OCI-M2 (cell line): ENCODE results near the gene TCF4.

Experiments
- DNase-seq: peaks from one replicate; lab custom pipeline; 2025; ENCODE audit not compliant: unreplicated experiment; lab: John Stamatoyannopoulos, UW

The TCF4 gene

GRCh38 chr18:55508651-55509050 is 79.3 kb downstream of the TCF4 start:
- DNase-seq: no peak

- DNase-seq: no peak
Observed at GRCh38 chr18:55506074-55506473, 81.9 kb downstream of the TCF4 start.

GRCh38 chr18:55504808-55505207 is 83.2 kb downstream of the TCF4 start:
- no peak for DNase-seq

GRCh38 chr18:55503167-55503820 is 84.7 kb downstream of the TCF4 start:
- DNase-seq: no peak

- no peak for DNase-seq
Observed at GRCh38 chr18:55501982-55502710, 85.8 kb downstream of the TCF4 start.

GRCh38 chr18:55501579-55501978 is 86.4 kb downstream of the TCF4 start:
- DNase-seq: no peak

- no peak for DNase-seq
Observed at GRCh38 chr18:55500316-55501086, 87.5 kb downstream of the TCF4 start.

- DNase-seq: no peak
Observed at GRCh38 chr18:55499526-55499925, 88.5 kb downstream of the TCF4 start.

GRCh38 chr18:55497825-55498403 is 90.1 kb downstream of the TCF4 start:
- no peak for DNase-seq

- no peak for DNase-seq
Observed at GRCh38 chr18:55494899-55495298, 93.1 kb downstream of the TCF4 start.

GRCh38 chr18:55494441-55494840 is 93.6 kb downstream of the TCF4 start:
- no peak for DNase-seq

- DNase-seq: no peak
Observed at GRCh38 chr18:55491616-55492015, 96.4 kb downstream of the TCF4 start.

GRCh38 chr18:55489034-55489986 is 98.7 kb downstream of the TCF4 start:
- DNase-seq: no peak

GRCh38 chr18:55488473-55488872 is 99.5 kb downstream of the TCF4 start:
- no peak for DNase-seq

- DNase-seq: no peak
Observed at GRCh38 chr18:55487997-55488396, 100.0 kb downstream of the TCF4 start.

- no peak for DNase-seq
Observed at GRCh38 chr18:55486936-55487335, 101.1 kb downstream of the TCF4 start.

- no peak for DNase-seq
Observed at GRCh38 chr18:55485666-55486065, 102.3 kb downstream of the TCF4 start.

- no peak for DNase-seq
Observed at GRCh38 chr18:55484773-55485172, 103.2 kb downstream of the TCF4 start.

- no peak for DNase-seq
Observed at GRCh38 chr18:55483266-55483871, 104.6 kb downstream of the TCF4 start.
